ENCODE measurements around the gene RPS2. TPM values are rescaled to one million over a fixed set of nuclear protein-coding genes. Genes with fewer than 3 reads are reported as not detected.

Gene RPS2
- total and polyA plus RNA-seq, 2 of the 8 experiments (the other 6 are each of a cell fraction or from before 2014, with no cell fraction given): 4,042 to 16,783 TPM

Small RNA genes lying within 50 kb of the gene (small RNA-seq; reads per million reads assigned to genes)
- gene AC005363.2 (ENCODE audit: insufficient read depth) (not detected), gene RN7SL219P (ENCODE audit: insufficient read depth) (not detected), gene SNORA10 (ENCODE audit: insufficient read depth) (not detected), gene SNORA64 (ENCODE audit: insufficient read depth) (not detected)

Other genes with a start within 250 kb of the RPS2 start
- 70.9 and 72.5 TPM in 2 replicates for gene NME3, start 193.3 kb downstream of the RPS2 start, total RNA-seq (2021; fragmentation: NEBNext Ultra II Directional; extraction: Animal tissue kit (Norgen Biotek cat#: 25700))
- 163 and 214 TPM in 2 replicates for gene NME3, start 193.3 kb downstream of the RPS2 start, polyA plus RNA-seq (2011; rRNA removed)
- gene EME2, start 192.0 kb downstream of the RPS2 start, total RNA-seq (2021; fragmentation: NEBNext Ultra II Directional; extraction: Animal tissue kit (Norgen Biotek cat#: 25700)): 19.3 and 19.7 TPM in 2 replicates
- 13.1 and 17.0 TPM in 2 replicates for gene EME2, start 192.0 kb downstream of the RPS2 start, polyA plus RNA-seq (2011; rRNA removed)
- 252 and 267 TPM in 2 replicates for gene MRPS34, start 191.7 kb downstream of the RPS2 start, total RNA-seq (2021; fragmentation: NEBNext Ultra II Directional; extraction: Animal tissue kit (Norgen Biotek cat#: 25700))
- gene MRPS34, start 191.7 kb downstream of the RPS2 start, polyA plus RNA-seq (2011; rRNA removed): 168 and 250 TPM in 2 replicates
- 22.5 and 25.3 TPM in 2 replicates for gene SPSB3, start 182.3 kb downstream of the RPS2 start, total RNA-seq (2021; fragmentation: NEBNext Ultra II Directional; extraction: Animal tissue kit (Norgen Biotek cat#: 25700))
- 37.8 and 60.1 TPM in 2 replicates for gene SPSB3, start 182.3 kb downstream of the RPS2 start, polyA plus RNA-seq (2011; rRNA removed)
- 68.0 and 70.3 TPM in 2 replicates for gene NUBP2, start 181.9 kb downstream of the RPS2 start, total RNA-seq (2021; fragmentation: NEBNext Ultra II Directional; extraction: Animal tissue kit (Norgen Biotek cat#: 25700))
- gene NUBP2, start 181.9 kb downstream of the RPS2 start, polyA plus RNA-seq (2011; rRNA removed): 96.9 and 130 TPM in 2 replicates
- not detected in 2 replicates for gene IGFALS, start 171.1 kb downstream of the RPS2 start, total RNA-seq (2021; fragmentation: NEBNext Ultra II Directional; extraction: Animal tissue kit (Norgen Biotek cat#: 25700))
- 0.03 TPM in 1 of 2 replicates, not detected in the other for gene IGFALS, start 171.1 kb downstream of the RPS2 start, polyA plus RNA-seq (2011; rRNA removed)
- gene HAGH, start 138.0 kb downstream of the RPS2 start, total RNA-seq (2021; fragmentation: NEBNext Ultra II Directional; extraction: Animal tissue kit (Norgen Biotek cat#: 25700)): 28.7 and 34.4 TPM in 2 replicates
- 40.6 and 65.3 TPM in 2 replicates for gene HAGH, start 138.0 kb downstream of the RPS2 start, polyA plus RNA-seq (2011; rRNA removed)
- 20.4 and 20.5 TPM in 2 replicates for gene FAHD1, start 137.6 kb downstream of the RPS2 start, total RNA-seq (2021; fragmentation: NEBNext Ultra II Directional; extraction: Animal tissue kit (Norgen Biotek cat#: 25700))
- 31.9 and 47.2 TPM in 2 replicates for gene FAHD1, start 137.6 kb downstream of the RPS2 start, polyA plus RNA-seq (2011; rRNA removed)
- 0.99 and 1.1 TPM in 2 replicates for gene MEIOB, start 92.7 kb downstream of the RPS2 start, total RNA-seq (2021; fragmentation: NEBNext Ultra II Directional; extraction: Animal tissue kit (Norgen Biotek cat#: 25700))
- gene MEIOB, start 92.7 kb downstream of the RPS2 start, polyA plus RNA-seq (2011; rRNA removed): 0.60 and 0.63 TPM in 2 replicates
- 0.39 TPM in 1 of 2 replicates, not detected in the other for gene HS3ST6, start 46.4 kb downstream of the RPS2 start, total RNA-seq (2021; fragmentation: NEBNext Ultra II Directional; extraction: Animal tissue kit (Norgen Biotek cat#: 25700))
- 0.36 and 0.63 TPM in 2 replicates for gene HS3ST6, start 46.4 kb downstream of the RPS2 start, polyA plus RNA-seq (2011; rRNA removed)
- gene MSRB1, start 21.6 kb downstream of the RPS2 start, total RNA-seq (2021; fragmentation: NEBNext Ultra II Directional; extraction: Animal tissue kit (Norgen Biotek cat#: 25700)): 28.2 and 34.1 TPM in 2 replicates
- 51.4 and 53.8 TPM in 2 replicates for gene MSRB1, start 21.6 kb downstream of the RPS2 start, polyA plus RNA-seq (2011; rRNA removed)
- gene RPL3L, start 10.1 kb downstream of the RPS2 start, total RNA-seq (2021; fragmentation: NEBNext Ultra II Directional; extraction: Animal tissue kit (Norgen Biotek cat#: 25700)): 0.19 and 0.39 TPM in 2 replicates
- gene RPL3L, start 10.1 kb downstream of the RPS2 start, polyA plus RNA-seq (2011; rRNA removed): 0.08 and 0.24 TPM in 2 replicates
- gene NDUFB10, start 5.3 kb downstream of the RPS2 start, total RNA-seq (2021; fragmentation: NEBNext Ultra II Directional; extraction: Animal tissue kit (Norgen Biotek cat#: 25700)): 183 and 197 TPM in 2 replicates
- 194 and 243 TPM in 2 replicates for gene NDUFB10, start 5.3 kb downstream of the RPS2 start, polyA plus RNA-seq (2011; rRNA removed)
- not detected in 2 replicates for gene RNF151, start 2.0 kb upstream of the RPS2 start, total RNA-seq (2021; fragmentation: NEBNext Ultra II Directional; extraction: Animal tissue kit (Norgen Biotek cat#: 25700))
- 0.17 TPM in 1 of 2 replicates, not detected in the other for gene RNF151, start 2.0 kb upstream of the RPS2 start, polyA plus RNA-seq (2011; rRNA removed)
- 65.8 and 66.8 TPM in 2 replicates for gene TBL3, start 7.2 kb upstream of the RPS2 start, total RNA-seq (2021; fragmentation: NEBNext Ultra II Directional; extraction: Animal tissue kit (Norgen Biotek cat#: 25700))
- 137 and 159 TPM in 2 replicates for gene TBL3, start 7.2 kb upstream of the RPS2 start, polyA plus RNA-seq (2011; rRNA removed)
- gene NOXO1, start 16.6 kb upstream of the RPS2 start, total RNA-seq (2021; fragmentation: NEBNext Ultra II Directional; extraction: Animal tissue kit (Norgen Biotek cat#: 25700)): 2.5 and 3.3 TPM in 2 replicates
- 1.3 and 2.6 TPM in 2 replicates for gene NOXO1, start 16.6 kb upstream of the RPS2 start, polyA plus RNA-seq (2011; rRNA removed)
- gene GFER, start 19.4 kb upstream of the RPS2 start, total RNA-seq (2021; fragmentation: NEBNext Ultra II Directional; extraction: Animal tissue kit (Norgen Biotek cat#: 25700)): 37.9 and 45.4 TPM in 2 replicates
- gene GFER, start 19.4 kb upstream of the RPS2 start, polyA plus RNA-seq (2011; rRNA removed): 17.7 and 29.1 TPM in 2 replicates
- 36.2 and 38.8 TPM in 2 replicates for gene SYNGR3, start 25.1 kb upstream of the RPS2 start, total RNA-seq (2021; fragmentation: NEBNext Ultra II Directional; extraction: Animal tissue kit (Norgen Biotek cat#: 25700))
- 49.9 and 72.3 TPM in 2 replicates for gene SYNGR3, start 25.1 kb upstream of the RPS2 start, polyA plus RNA-seq (2011; rRNA removed)
- gene ZNF598, start 45.0 kb upstream of the RPS2 start, total RNA-seq (2021; fragmentation: NEBNext Ultra II Directional; extraction: Animal tissue kit (Norgen Biotek cat#: 25700)): 47.6 and 51.7 TPM in 2 replicates
- gene ZNF598, start 45.0 kb upstream of the RPS2 start, polyA plus RNA-seq (2011; rRNA removed): 29.3 and 43.0 TPM in 2 replicates
- gene NPW, start 55.0 kb upstream of the RPS2 start, total RNA-seq (2021; fragmentation: NEBNext Ultra II Directional; extraction: Animal tissue kit (Norgen Biotek cat#: 25700)): 8.1 and 10.3 TPM in 2 replicates
- gene NPW, start 55.0 kb upstream of the RPS2 start, polyA plus RNA-seq (2011; rRNA removed): 4.0 and 7.8 TPM in 2 replicates
- gene NHERF2, start 62.1 kb upstream of the RPS2 start, total RNA-seq (2021; fragmentation: NEBNext Ultra II Directional; extraction: Animal tissue kit (Norgen Biotek cat#: 25700)): 19.3 and 19.6 TPM in 2 replicates
- 13.9 and 22.4 TPM in 2 replicates for gene NHERF2, start 62.1 kb upstream of the RPS2 start, polyA plus RNA-seq (2011; rRNA removed)
- gene NTHL1, start 83.0 kb upstream of the RPS2 start, total RNA-seq (2021; fragmentation: NEBNext Ultra II Directional; extraction: Animal tissue kit (Norgen Biotek cat#: 25700)): 70.9 and 84.5 TPM in 2 replicates
- 150 and 209 TPM in 2 replicates for gene NTHL1, start 83.0 kb upstream of the RPS2 start, polyA plus RNA-seq (2011; rRNA removed)
- gene TSC2, start 83.2 kb upstream of the RPS2 start, total RNA-seq (2021; fragmentation: NEBNext Ultra II Directional; extraction: Animal tissue kit (Norgen Biotek cat#: 25700)): 91.1 and 96.6 TPM in 2 replicates
- gene TSC2, start 83.2 kb upstream of the RPS2 start, polyA plus RNA-seq (2011; rRNA removed): 65.9 and 90.2 TPM in 2 replicates
- gene PKD1, start 171.1 kb upstream of the RPS2 start, total RNA-seq (2021; fragmentation: NEBNext Ultra II Directional; extraction: Animal tissue kit (Norgen Biotek cat#: 25700)): 52.7 and 63.5 TPM in 2 replicates
- gene PKD1, start 171.1 kb upstream of the RPS2 start, polyA plus RNA-seq (2011; rRNA removed): 40.6 and 59.4 TPM in 2 replicates
- gene RAB26, start 183.8 kb upstream of the RPS2 start, total RNA-seq (2021; fragmentation: NEBNext Ultra II Directional; extraction: Animal tissue kit (Norgen Biotek cat#: 25700)): 4.3 and 5.3 TPM in 2 replicates
- gene RAB26, start 183.8 kb upstream of the RPS2 start, polyA plus RNA-seq (2011; rRNA removed): 5.4 and 6.6 TPM in 2 replicates
- 148 and 155 TPM in 2 replicates for gene TRAF7, start 191.0 kb upstream of the RPS2 start, total RNA-seq (2021; fragmentation: NEBNext Ultra II Directional; extraction: Animal tissue kit (Norgen Biotek cat#: 25700))
- gene TRAF7, start 191.0 kb upstream of the RPS2 start, polyA plus RNA-seq (2011; rRNA removed): 96.8 and 140 TPM in 2 replicates
- gene CASKIN1, start 231.8 kb upstream of the RPS2 start, total RNA-seq (2021; fragmentation: NEBNext Ultra II Directional; extraction: Animal tissue kit (Norgen Biotek cat#: 25700)): 6.4 and 6.5 TPM in 2 replicates
- 1.2 and 2.7 TPM in 2 replicates for gene CASKIN1, start 231.8 kb upstream of the RPS2 start, polyA plus RNA-seq (2011; rRNA removed)
- 67.6 and 69.6 TPM in 2 replicates for gene MLST8, start 240.6 kb upstream of the RPS2 start, total RNA-seq (2021; fragmentation: NEBNext Ultra II Directional; extraction: Animal tissue kit (Norgen Biotek cat#: 25700))
- gene MLST8, start 240.6 kb upstream of the RPS2 start, polyA plus RNA-seq (2011; rRNA removed): 321 and 440 TPM in 2 replicates
- gene BRICD5, start 246.0 kb upstream of the RPS2 start, total RNA-seq (2021; fragmentation: NEBNext Ultra II Directional; extraction: Animal tissue kit (Norgen Biotek cat#: 25700)): 6.1 and 8.5 TPM in 2 replicates
- gene BRICD5, start 246.0 kb upstream of the RPS2 start, polyA plus RNA-seq (2011; rRNA removed): 8.6 and 14.2 TPM in 2 replicates

All from H1 (cell line).